Endothelial cell of coronary artery (primary cell): ENCODE results near the gene MXI1. TPM values are rescaled to one million over a fixed set of nuclear protein-coding genes. Genes with fewer than 3 reads are reported as not detected.

Experiments used
- total RNA-seq: library from RNA; depleted of rRNA; stranded (reverse); fragments of >200 nt; gene quantifications from 2 replicates; pipeline ENCODE4 v1.2.3, GENCODE V29; 2014

Gene MXI1
- 7.1 and 12.5 TPM in 2 replicates for total RNA-seq

GRCh38 chr10:110207011-110207804 is at the start of gene MXI1:
Gene MXI1 (plus strand): TSS chr10:110207605. CDS start chr10:110207809, 204 bp downstream.

GRCh38 chr10:110304780-110305421 is 97.5 kb downstream of the MXI1 start, which contains the start of gene SMNDC1:
Gene SMNDC1 (minus strand): TSS chr10:110304920. CDS start chr10:110303587, 1,333 bp downstream.

Other genes with a start within 250 kb of the MXI1 start
- 24.3 and 37.5 TPM in 2 replicates for gene ADD3, start 199.6 kb upstream of the MXI1 start, total RNA-seq
- 7.0 and 8.0 TPM in 2 replicates for gene SMNDC1, start 97.3 kb downstream of the MXI1 start, total RNA-seq